GM19452 (cell line): ENCODE data around the gene FBRS.
"Not testable (repeated sequence)": the region's sequence is repeated elsewhere in the genome, so short reads cannot be mapped to it uniquely, and the experiment has no call there.

Experiments used
- ATAC-seq: cut with Tn5 transposase; IDR thresholded peaks from one replicate; pipeline ENCODE4 v1.9.1; 2021; ENCODE audit not compliant: unreplicated experiment

Gene FBRS

DNA sequence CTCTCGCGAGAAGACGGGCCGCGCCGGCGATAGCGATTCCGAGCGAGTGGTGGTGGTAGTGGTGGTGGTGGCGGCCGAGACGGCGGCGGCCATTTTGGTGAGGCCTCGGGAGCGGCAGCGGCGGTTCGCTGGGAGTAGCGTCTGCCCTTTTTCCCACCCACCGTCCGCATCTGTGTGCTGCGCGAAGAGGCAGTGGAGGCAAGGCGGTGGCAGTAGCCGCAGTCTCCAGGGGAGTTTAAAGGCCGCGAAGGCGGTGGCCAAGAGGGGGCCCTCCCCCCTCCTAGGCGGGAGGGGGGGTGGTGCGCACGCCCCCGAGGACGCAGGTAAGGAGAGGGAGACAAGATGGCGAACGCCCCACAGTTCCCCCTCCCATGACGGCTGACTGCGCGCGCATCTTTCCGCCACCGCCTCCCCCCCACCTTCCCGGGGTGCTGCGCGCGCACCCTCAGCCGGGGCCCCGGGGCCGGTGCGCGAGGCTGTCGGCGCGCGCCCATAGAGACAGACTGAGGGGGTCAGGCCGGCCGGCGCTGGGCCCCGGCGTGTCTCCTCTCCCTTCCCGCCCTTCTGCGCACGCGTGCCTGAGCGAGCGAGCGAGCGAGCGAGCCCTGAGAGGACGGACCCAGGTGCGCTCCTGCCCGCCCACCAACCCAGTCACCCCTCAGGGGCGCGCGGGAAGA, 40.0 kb downstream of the FBRS start:
- ATAC-seq = peak; percentile 68

DNA sequence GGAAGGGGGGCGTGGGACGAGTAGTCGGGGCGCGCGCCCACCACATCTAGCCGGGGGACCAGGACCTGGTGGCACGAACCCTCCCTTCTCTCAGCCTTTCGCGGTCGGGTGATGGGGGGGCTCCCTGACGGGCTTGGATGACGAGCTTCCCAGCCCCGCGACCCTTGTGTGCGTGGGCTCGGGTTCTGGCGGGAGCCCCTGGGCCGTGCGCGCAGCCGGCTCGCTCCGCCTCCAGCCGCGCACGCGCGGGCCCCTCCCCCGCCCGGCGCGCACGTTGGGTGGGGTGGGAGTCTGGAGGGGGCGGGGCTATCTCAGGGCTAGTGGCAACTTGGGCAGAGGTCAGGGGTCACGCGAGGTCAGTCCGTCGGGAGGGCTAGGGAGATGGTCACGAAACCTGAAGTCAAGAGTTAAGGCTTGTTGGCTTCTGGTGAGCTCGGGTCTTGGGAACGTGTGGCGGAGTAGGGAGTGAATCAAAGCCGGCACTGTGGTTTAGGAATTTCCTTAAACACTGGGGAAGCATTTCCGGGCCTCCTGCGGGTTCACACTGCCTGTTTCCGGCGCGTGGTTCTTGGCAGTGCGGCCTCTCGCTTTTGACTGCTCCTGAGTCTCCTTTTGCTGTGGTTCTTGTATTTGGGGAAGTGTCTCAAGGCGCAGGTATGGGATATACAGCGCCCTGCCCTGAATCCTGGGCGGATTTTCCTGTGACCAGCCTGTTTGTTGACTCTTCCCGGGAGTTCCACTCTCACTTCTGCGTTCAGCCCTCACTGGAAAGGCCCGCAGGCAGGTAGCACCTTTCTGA, 40.8 kb downstream of the FBRS start, which contains the start of gene SRCAP:
SRCAP (plus strand) TSS at position 356 of the 799 bp plus-strand sequence. CDS start 1,654 bp downstream, outside the sequence.
- ATAC-seq = peak; percentile 39

DNA sequence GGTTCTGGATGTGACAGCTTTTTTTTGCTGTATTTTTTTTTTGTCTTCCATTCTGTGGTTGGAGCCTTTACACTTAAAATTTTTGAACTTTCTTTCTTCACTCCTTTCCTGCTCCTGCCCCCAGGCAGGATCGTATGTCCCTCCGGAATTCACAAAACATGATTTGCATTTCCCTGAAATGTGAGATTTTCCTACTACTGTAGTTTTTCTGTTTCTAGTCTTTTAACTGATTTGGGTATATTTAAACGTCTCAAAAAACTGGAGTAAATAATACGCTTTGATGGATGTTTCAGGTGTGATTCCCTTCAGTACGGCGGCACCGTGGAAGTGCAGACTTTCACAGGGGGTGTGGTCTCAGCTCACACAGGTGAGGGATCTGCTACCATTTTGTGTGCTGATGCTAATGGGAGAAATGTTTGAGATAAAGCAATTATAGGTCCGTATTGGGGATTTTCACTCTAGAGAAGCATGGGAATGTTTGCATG, 41.4 kb downstream of the FBRS start:
- ATAC-seq = no peak

DNA sequence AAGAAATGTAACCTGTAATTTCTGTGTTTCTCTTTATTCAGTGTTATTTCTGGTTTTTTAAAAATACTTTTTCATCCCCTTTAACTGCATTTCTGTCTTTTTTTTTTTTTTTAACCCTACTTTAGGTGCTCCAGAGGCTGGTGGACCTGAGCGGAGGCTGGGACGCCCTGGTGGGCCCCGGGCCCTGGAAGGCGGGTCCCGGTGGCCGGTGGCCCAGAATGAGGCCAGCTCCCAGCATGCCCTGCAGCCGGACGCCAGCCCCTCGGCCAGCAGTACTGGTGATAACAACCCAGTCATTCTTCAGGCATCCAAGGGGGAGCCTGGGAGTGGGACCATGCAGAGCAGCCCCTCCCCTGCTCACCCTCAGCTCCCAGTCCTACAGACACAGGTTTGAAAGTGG, 42.3 kb downstream of the FBRS start:
- ATAC-seq = no peak

DNA sequence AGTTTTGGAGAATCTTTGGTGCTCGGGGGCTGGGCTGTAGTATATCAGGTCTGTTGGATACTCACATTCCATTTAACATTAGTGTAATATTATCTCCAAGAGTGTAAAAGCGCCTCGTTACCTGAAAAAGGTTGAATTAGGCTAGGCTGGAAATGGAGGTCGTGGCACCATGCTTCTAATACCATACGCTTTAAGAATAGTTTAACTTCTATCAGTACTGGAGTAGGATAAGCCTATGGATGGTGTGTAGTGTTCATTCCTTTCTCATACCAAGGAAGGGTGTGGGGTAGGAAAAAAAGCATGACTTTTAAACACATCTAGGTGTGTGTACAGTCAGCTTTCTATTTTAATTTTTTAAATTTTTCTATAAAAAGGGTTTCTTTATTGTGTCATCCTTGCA, 42.7 kb downstream of the FBRS start:
- ATAC-seq = no peak

DNA sequence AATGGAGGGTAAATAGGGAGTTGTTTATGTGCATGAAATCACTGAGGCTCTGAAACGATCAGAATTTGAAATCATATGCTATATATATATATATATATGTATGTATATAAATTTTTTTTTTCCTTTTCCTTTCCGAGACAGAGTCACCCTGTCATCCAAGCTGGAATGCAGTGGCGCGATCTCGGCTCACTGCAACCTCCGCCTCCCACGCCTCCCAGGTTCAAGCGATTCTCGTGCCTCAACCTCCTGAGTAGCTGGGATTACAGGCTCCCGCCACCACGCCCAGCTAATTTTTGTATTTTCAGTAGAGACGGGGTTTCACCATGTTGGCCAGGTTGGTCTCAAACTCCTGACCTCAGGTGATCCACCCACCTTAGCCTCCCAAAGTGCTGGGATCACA, 44.8 kb downstream of the FBRS start:
- not testable (repeated sequence) for ATAC-seq

DNA sequence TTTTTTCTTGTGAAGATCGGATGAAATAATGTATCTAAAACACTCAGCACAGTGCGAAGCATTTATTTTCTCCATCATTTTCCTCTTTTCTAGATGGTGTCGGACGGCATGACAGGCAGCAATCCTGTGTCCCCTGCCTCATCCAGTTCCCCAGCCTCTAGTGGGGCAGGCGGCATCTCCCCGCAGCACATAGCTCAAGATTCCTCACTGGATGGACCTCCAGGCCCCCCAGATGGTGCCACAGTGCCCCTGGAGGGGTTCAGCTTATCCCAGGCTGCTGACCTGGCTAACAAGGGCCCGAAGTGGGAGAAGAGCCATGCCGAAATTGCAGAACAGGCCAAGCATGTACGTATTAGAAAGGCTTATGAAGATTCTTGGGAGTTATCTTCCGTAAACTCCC, 45.7 kb downstream of the FBRS start:
- no peak for ATAC-seq

DNA sequence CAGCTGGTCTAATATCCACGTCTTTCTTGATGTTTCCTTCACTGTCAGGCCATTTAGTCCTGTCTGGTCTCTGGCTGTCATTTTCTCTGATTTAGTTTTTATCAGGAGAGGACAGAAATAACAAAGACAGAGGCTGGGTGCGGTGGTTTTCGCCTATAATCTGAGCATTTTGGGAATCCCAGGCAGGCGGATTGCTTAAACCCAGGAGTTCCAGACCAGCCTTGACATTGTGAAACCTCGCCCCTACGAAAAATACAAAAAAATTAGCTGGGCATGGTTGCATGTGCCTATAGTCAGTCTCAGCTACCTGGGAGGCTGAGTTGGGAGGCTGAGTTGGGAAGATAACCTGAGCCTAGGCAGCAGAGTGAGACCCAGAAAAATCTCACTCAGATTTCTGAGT, 47.8 kb downstream of the FBRS start:
- ATAC-seq = no peak

DNA sequence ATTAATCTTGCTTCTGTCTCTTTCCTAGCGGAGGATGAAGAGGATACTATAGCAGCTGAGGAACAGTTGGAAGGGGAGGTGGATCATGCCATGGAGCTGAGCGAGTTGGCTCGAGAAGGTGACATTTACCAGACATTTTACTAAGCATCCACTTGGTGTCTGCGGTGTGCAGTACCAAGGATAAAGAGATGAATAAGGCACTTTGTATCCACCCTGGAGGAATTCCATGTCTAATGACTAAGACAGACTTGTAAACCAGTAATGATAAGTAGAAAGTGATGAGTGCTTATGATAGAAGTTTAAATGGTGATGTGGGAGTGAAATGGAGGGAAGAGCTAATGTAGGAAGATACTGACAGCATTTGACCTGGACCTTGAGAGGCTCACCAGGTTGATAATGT, 52.7 kb downstream of the FBRS start:
- no peak for ATAC-seq

DNA sequence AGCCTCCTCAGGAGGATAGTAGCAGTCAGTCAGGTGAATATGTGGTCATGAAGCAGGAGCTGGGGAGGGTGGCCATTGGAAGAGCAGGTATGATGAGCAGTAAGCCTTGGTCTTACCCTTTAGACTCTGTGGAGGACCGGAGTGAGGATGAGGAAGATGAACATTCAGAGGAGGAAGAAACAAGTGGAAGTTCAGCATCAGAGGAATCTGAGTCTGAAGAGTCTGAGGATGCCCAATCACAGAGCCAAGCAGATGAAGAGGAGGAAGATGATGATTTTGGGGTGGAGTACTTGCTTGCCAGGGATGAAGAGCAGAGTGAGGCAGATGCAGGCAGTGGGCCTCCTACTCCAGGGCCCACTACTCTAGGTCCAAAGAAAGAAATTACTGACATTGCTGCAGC, 53.5 kb downstream of the FBRS start:
- ATAC-seq = no peak

DNA sequence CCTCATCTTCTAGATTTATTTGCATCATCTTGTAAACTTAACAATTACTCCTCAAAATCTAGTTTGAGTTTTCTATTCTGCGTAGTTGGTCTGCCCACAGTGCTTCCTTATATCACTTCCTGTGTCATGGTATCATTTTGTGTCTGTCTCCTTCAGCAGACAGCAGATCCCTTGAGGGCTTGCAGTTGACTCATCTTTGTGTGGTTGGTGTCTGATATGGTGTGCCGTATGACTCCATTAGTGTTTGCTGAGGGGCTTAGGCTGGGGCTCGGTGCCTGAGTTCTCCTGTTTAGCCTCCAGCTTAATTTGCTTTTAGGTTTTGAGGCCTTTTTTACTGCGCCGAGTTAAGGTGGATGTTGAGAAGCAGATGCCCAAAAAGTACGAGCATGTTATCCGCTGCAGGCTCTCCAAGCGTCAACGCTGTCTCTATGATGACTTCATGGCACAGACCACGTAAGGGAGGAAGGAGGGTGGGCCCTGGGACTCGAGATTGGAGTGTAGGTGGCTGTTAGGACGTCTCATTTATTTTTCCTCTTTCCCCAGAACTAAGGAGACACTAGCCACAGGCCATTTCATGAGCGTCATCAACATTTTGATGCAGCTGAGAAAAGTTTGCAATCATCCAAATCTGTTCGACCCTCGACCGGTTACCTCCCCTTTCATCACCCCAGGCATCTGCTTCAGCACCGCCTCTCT, 57.7 kb downstream of the FBRS start:
- ATAC-seq = no peak

DNA sequence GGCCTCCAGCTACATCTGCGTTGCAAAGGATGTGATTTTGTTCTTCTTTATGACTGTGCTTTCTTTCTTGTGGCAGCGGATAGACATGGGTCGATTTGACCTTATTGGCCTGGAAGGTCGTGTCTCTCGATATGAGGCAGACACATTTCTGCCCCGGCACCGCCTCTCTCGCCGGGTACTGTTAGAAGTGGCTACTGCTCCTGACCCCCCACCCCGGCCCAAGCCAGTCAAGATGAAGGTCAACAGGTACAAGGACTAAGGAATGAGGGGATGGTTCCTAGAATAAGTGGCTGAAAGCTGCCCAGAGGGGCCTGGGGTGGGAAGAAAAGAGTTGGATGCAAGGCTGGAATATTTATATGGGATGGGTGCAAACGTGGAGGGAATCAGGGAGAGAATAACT, 61.9 kb downstream of the FBRS start:
- ATAC-seq = no peak
